Activated gamma-delta T cell treated with anti-CD3 and anti-CD28 coated beads, Interleukin-2, amount 50 U/mL, for 16 hours (primary cell): ENCODE results near the gene FBXL19.

ENCODE experiments used
- DNase-seq: peaks from one replicate; pipeline ENCODE4 v3.0.0-alpha.2; 2020; ENCODE audit warnings: low read depth

Gene FBXL19

GRCh38 chr16:30894540-30895368 lies 28.6 kb upstream of the FBXL19 start:
- DNase-seq, result no peak

GRCh38 chr16:30895627-30896260 lies 27.6 kb upstream of the FBXL19 start:
- no peak for DNase-seq

GRCh38 chr16:30896261-30896888 lies 27.0 kb upstream of the FBXL19 start, which contains the start of gene CTF1:
CTF1 (plus strand) TSS chr16:30896614; CDS start chr16:30896644, 30 bp downstream.
- DNase-seq, result no peak

- peak; percentile 65 for DNase-seq
These were observed 26.3 kb upstream of the FBXL19 start for GRCh38 chr16:30896889-30897733.

GRCh38 chr16:30899794-30900193 lies 23.6 kb upstream of the FBXL19 start:
- DNase-seq, result no peak

GRCh38 chr16:30900588-30900987 lies 22.8 kb upstream of the FBXL19 start:
- no peak for DNase-seq

- no peak for DNase-seq
These were observed 22.0 kb upstream of the FBXL19 start for GRCh38 chr16:30901201-30902028.

GRCh38 chr16:30902029-30902972 lies 21.1 kb upstream of the FBXL19 start:
- DNase-seq, result peak; percentile 37

- no peak for DNase-seq
These were observed 20.4 kb upstream of the FBXL19 start for GRCh38 chr16:30903002-30903401.

GRCh38 chr16:30903596-30903995 lies 19.8 kb upstream of the FBXL19 start:
- no peak for DNase-seq

GRCh38 chr16:30904114-30904780 lies 19.1 kb upstream of the FBXL19 start:
- DNase-seq, result no peak

GRCh38 chr16:30907064-30907463 lies 16.3 kb upstream of the FBXL19 start:
- DNase-seq, result no peak

- DNase-seq, result no peak
These were observed 12.8 kb upstream of the FBXL19 start for GRCh38 chr16:30910427-30911029.

GRCh38 chr16:30912794-30913412 lies 10.5 kb upstream of the FBXL19 start:
- DNase-seq, result no peak

GRCh38 chr16:30914830-30915229 lies 8.5 kb upstream of the FBXL19 start:
- DNase-seq, result no peak

GRCh38 chr16:30918614-30919013 lies 4.8 kb upstream of the FBXL19 start:
- no peak for DNase-seq

GRCh38 chr16:30920891-30921290 lies 2.5 kb upstream of the FBXL19 start:
- DNase-seq, result no peak

GRCh38 chr16:30921459-30921747 lies 2.0 kb upstream of the FBXL19 start:
- no peak for DNase-seq
